ENCODE data around the gene ZNF660. TPM values are rescaled to one million over a fixed set of nuclear protein-coding genes. Genes with fewer than 3 reads are reported as not detected.
"Not testable (repeated sequence)": the region's sequence is repeated elsewhere in the genome, so short reads cannot be mapped to it uniquely, and the experiment has no call there.

Gene ZNF660
- 1.8 and 2.1 TPM in 2 replicates for total RNA-seq
- 0.90 TPM for polyA plus RNA-seq (2012)

GRCh38 chr3:44584646-44585501, at the start of gene ZNF660:
TSS of gene ZNF660 (plus strand) at chr3:44584964. CDS start at chr3:44594194, 9,230 bp downstream.
- peak; percentile 90 for DNase-seq (ENCODE audit: low read depth)

GRCh38 chr3:44535364-44535763, 49.4 kb upstream of the ZNF660 start:
- no peak for DNase-seq (ENCODE audit: low read depth)

- DNase-seq (ENCODE audit: low read depth): not testable (repeated sequence)
Observed at GRCh38 chr3:44544811-44545210, 40.0 kb upstream of the ZNF660 start.

- DNase-seq (ENCODE audit: low read depth): peak; percentile 73
Observed at GRCh38 chr3:44554626-44555592, 29.9 kb upstream of the ZNF660 start, which contains the start of gene ZKSCAN7. TSS of gene ZKSCAN7 (plus strand) at chr3:44555193. CDS start at chr3:44557048, 1,855 bp downstream.

- DNase-seq (ENCODE audit: low read depth): peak; percentile 27
Observed at GRCh38 chr3:44555723-44556122, 29.0 kb upstream of the ZNF660 start.

- no peak for DNase-seq (ENCODE audit: low read depth)
Observed at GRCh38 chr3:44557074-44557473, 27.7 kb upstream of the ZNF660 start.

GRCh38 chr3:44561076-44561475, 23.7 kb upstream of the ZNF660 start:
- no peak for DNase-seq (ENCODE audit: low read depth)

- DNase-seq (ENCODE audit: low read depth): no peak
Observed at GRCh38 chr3:44562147-44562546, 22.6 kb upstream of the ZNF660 start.

GRCh38 chr3:44568561-44568960, 16.2 kb upstream of the ZNF660 start:
- peak; percentile 34 for DNase-seq (ENCODE audit: low read depth)

- no peak for DNase-seq (ENCODE audit: low read depth)
Observed at GRCh38 chr3:44571024-44571423, 13.7 kb upstream of the ZNF660 start.

GRCh38 chr3:44576613-44577012, 8.2 kb upstream of the ZNF660 start:
- DNase-seq (ENCODE audit: low read depth): no peak

- not testable (repeated sequence) for DNase-seq (ENCODE audit: low read depth)
Observed at GRCh38 chr3:44577354-44577952, 7.3 kb upstream of the ZNF660 start.

GRCh38 chr3:44578316-44578715, 6.4 kb upstream of the ZNF660 start:
- DNase-seq (ENCODE audit: low read depth): not testable (repeated sequence)

- not testable (repeated sequence) for DNase-seq (ENCODE audit: low read depth)
Observed at GRCh38 chr3:44578924-44579515, 5.7 kb upstream of the ZNF660 start.

GRCh38 chr3:44579749-44580148, 5.0 kb upstream of the ZNF660 start:
- DNase-seq (ENCODE audit: low read depth): not testable (repeated sequence)

GRCh38 chr3:44580971-44581370, 3.8 kb upstream of the ZNF660 start:
- not testable (repeated sequence) for DNase-seq (ENCODE audit: low read depth)

- no peak for DNase-seq (ENCODE audit: low read depth)
Observed at GRCh38 chr3:44596621-44597020, 11.9 kb downstream of the ZNF660 start.

GRCh38 chr3:44601749-44602148, 17.0 kb downstream of the ZNF660 start:
- no peak for DNase-seq (ENCODE audit: low read depth)

- DNase-seq (ENCODE audit: low read depth): no peak
Observed at GRCh38 chr3:44612678-44613077, 27.9 kb downstream of the ZNF660 start.

- peak; percentile 95 for DNase-seq (ENCODE audit: low read depth)
Observed at GRCh38 chr3:44624749-44625480, 40.2 kb downstream of the ZNF660 start, which contains the start of gene ZNF197. TSS of gene ZNF197 (plus strand) at chr3:44625036. CDS start at chr3:44629155, 4,119 bp downstream.
